ENCODE measurements around the gene SERTAD4.

- TF ChIP-seq POLR2A (IDR thresholded peaks at IDR 0.05) (no peak), CTCF (IDR thresholded peaks at IDR 0.05) (no peak)
Measured at GRCh38 chr1:210207597-210208450, 24.8 kb upstream of the SERTAD4 start.

Measured in adrenal gland (tissue), 5 donors.